Left colon (tissue), 2 donors: Measurements from ENCODE around the gene FIGNL1. TPM values are rescaled to one million over a fixed set of nuclear protein-coding genes. Genes with fewer than 3 reads are reported as not detected.
"Not testable (repeated sequence)": the region's sequence is repeated elsewhere in the genome, so short reads cannot be mapped to it uniquely, and the experiment has no call there.

Experiments
- ATAC-seq: fragments of 200-7000 bp; cut with Tn5 transposase; one replicate; pipeline ENCODE4 v1.9.1; 2020; ENCODE audit warnings: mild to moderate bottlenecking, moderate library complexity
- DNase-seq, 2 donors: peaks; one replicate each; pipeline ENCODE4 v3.0.0-alpha.2; 2020
- intact Hi-C, 2 donors: fragments of 100-400 bp; cut with DNase I in 1 of 2; cut with micrococcal nuclease in 1 of 2; formaldehyde crosslinking; loops; one replicate each; pipeline versions ENCODE4 v1.11.2 to v1.14.0; 2022; cut with DNase I, micrococcal nuclease
- total RNA-seq, 2 donors: library from RNA; stranded (reverse); fragmentation: NEBNext Ultra II Directional; extraction: Animal tissue kit (Norgen Biotek cat#: 25700); gene quantifications; one replicate each; pipeline ENCODE4 v1.2.1, GENCODE V29; 2021
- donor health status: DM: no; HTN: no; CAD: no.
- donor health status: DM: yes; HTN: yes; CAD: no.

The FIGNL1 gene
- total RNA-seq, 2 donors from 2014 or later = 4.4 to 6.5 TPM

DNA sequence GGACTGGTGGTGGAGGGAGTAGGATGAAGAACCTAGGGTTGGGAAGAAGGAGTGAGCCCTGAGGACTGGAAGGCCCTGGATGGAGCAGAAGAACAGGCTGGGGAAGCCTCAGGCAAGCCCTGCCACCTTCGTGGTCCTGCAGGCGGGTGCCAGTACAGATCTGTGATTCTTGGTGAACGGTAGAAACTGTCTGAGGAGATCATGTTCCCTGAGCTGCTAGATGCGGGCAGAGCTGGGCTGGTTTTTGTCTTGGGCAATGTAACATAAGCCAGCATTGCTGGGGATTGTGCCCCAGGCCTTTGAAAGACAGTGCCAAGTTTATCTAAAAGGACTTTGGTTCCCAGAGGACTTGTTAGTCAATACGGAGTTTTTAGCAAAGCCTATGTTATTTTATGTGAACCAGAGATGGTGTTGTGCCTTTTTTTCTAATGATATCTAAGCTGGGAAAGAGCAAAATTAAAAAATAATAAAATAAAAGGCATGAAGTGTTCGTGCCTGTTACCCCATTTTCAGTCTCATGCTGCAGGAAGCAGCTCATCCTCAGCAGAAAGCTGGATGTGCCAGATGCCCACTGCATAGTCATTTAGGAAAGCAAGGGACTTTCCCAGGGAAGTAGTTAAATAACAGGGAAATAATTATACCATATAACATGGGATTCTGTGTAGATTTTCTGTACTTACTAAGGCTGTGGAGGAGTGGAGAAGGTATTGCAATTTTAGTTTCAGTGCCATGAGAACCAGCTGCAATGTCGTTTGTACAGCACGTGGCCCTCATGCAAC lies 24.4 kb upstream of the FIGNL1 start:
- intact Hi-C loops = loop anchor here in 1 of 2 donors (10.0 kb wide), 1 partner anchor 590 kb away; no protein-coding TSS in a partner anchor
- ATAC-seq (no peak), DNase-seq (no peak)

GRCh38 chr7:50473531-50473930 lies 23.4 kb upstream of the FIGNL1 start:
- DNase-seq = no peak
- intact Hi-C loops = loop anchor here in 1 of 2 donors (10.0 kb wide), 1 partner anchor 591 kb away; no protein-coding TSS in a partner anchor
- no peak for ATAC-seq

GRCh38 chr7:50472427-50472826 lies 22.3 kb upstream of the FIGNL1 start:
- no peak for ATAC-seq
- no peak for DNase-seq
- intact Hi-C loops = loop anchor here in 1 of 2 donors (10.0 kb wide), 1 partner anchor 592 kb away; no protein-coding TSS in a partner anchor

- ATAC-seq = no peak
- no peak for DNase-seq
- intact Hi-C loops = loop anchor here in 1 of 2 donors (10.0 kb wide), 1 partner anchor 593 kb away; no protein-coding TSS in a partner anchor
Observed at GRCh38 chr7:50471970-50472369, 21.8 kb upstream of the FIGNL1 start.

GRCh38 chr7:50470250-50471163 lies 20.4 kb upstream of the FIGNL1 start:
- ATAC-seq (no peak), DNase-seq (no peak)
- intact Hi-C loops = loop anchor here in 1 of 2 donors (10.0 kb wide), 1 partner anchor 594 kb away; no protein-coding TSS in a partner anchor

GRCh38 chr7:50469181-50469580 lies 19.0 kb upstream of the FIGNL1 start:
- intact Hi-C loops = loop anchor here in 1 of 2 donors (2.0 to 10.0 kb wide), 2 partner anchors 210 to 686 kb away; no protein-coding TSS in a partner anchor
- ATAC-seq (no peak), DNase-seq (no peak)

DNA sequence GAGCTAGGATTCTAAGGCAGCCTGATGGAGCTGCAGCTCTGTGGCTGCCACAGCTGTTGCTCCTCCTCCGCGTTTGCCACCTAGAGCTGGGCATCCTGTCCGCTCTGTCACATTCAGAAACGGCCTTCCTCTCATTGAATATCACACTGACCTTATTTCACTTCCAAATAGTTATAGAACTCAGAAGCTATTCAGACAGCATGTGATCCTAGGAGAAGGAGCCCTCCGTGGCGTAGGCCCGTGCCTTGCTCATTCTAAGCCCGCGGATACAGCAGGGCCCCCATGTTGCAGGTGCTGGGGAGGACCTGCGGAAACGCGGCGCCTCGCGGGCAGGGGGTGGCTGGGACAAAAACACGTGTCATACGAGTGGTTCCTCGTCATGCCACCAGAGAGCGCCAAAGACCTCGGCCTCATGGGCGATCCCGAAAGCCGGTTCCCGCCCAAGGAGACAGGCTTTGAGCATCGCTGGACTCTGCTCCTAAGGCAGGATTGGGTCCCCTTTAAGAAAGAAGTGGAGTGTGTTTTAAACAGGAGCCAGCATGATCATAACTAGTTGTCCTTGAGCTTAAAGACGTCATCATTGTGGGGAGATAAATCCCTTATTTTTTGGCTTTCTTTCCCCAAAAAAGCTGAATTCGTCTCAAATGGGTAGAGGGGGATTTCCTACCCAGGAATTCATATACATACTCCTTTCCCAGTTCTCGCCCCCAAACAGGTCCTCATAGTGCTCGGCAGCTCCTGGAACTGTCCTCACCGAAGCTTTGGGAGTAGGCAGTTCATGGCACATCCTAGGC lies 17.9 kb upstream of the FIGNL1 start:
- DNase-seq (peak; percentile 66 to 85), ATAC-seq (peak; percentile 97)
- intact Hi-C loops = loop anchor here in 1 of 2 donors (2.0 to 10.0 kb wide), 2 partner anchors 211 to 687 kb away; no protein-coding TSS in a partner anchor

DNA sequence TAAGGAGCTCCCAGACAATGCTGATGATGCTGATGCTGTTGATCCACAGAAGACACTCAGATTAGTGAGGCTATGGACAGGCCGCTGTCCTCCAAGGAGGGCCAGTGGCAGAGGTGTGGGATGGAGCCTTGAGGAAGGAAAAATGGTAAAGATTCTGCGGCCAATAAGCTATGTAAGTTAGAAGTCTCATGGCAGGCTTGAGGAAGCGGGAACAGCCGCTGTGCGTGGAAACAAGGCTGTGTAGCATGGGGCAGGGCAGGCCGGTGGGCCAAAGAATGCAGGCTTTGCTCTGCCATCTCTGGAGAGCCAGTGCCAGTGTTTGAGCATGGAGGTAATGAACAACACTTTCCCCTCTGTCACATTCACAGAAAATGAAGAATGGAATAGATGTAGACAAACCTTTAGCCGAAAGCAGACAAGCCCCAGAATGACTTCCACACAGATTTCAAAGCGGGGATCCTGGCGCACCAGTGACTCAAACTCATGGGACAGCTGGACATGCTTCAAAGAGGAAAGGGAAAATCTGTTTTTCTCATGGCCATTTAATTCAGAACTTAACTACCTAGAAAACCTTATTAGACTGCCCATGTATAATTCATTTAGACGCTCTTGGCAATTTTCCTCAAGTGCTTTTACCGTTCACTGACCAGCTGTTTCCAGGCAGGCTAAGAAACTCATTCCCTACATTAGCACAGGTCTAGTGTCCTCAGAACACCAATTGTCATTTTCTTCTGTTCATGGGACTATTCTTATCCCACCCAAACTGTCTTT lies 16.9 kb upstream of the FIGNL1 start:
- DNase-seq (no peak), ATAC-seq (no peak)
- intact Hi-C loops = loop anchor here in 1 of 2 donors (10.0 kb wide), 1 partner anchor 688 kb away; no protein-coding TSS in a partner anchor

DNA sequence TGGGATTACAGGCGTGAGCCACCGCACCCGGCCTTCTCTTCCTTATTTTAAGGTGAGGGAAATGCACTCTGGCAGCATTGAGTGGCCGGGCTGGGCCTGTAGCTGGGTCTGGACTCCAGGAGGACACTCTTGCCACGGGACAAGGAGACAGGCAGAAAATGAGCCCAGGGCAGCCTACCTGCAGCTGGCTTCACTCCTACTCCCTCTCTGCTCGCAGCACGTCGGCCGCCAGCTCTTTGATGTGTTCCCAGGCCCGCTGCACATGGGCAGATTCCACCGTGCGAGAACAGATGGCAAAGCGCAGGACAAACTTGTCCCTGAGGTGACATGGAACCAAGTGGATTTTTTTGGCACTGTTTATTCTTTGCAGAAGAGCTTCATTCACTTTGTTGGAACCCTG lies 12.9 kb upstream of the FIGNL1 start:
- no peak for ATAC-seq
- intact Hi-C loops = loop anchor here in 1 of 2 donors (10.0 kb wide), 1 partner anchor 692 kb away; no protein-coding TSS in a partner anchor
- DNase-seq = no peak

- no peak for ATAC-seq
- no peak for DNase-seq
- intact Hi-C loops = loop anchor here in 1 of 2 donors (10.0 kb wide), 1 partner anchor 692 kb away; no protein-coding TSS in a partner anchor
Observed at GRCh38 chr7:50462361-50462760, 12.2 kb upstream of the FIGNL1 start.

- intact Hi-C loops = loop anchor here in 1 of 2 donors (10.0 kb wide), 1 partner anchor 693 kb away; no protein-coding TSS in a partner anchor
- ATAC-seq = no peak
Observed at GRCh38 chr7:50461695-50462094, 11.5 kb upstream of the FIGNL1 start.

DNA sequence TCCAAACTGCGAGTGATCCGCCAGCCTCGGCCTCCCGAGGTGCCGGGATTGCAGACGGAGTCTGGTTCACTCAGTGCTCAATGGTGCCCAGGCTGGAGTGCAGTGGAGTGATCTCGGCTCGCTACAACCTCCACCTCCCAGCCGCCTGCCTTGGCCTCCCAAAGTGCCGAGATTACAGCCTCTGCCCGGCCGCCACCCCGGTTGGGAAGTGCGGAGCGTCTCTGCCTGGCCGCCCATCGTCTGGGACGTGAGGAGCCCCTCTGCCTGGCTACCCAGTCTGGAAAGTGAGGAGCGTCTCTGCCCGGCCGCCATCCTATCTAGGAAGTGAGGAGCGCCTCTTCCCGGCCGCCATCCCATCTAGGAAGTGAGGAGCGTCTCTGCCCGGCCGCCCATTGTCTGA lies 9.0 kb upstream of the FIGNL1 start:
- DNase-seq, intact Hi-C loops, ATAC-seq: not testable (repeated sequence)

More at GRCh38 chr7:50461695-50462094, 11.5 kb upstream of the FIGNL1 start:
- no peak for DNase-seq

DNA sequence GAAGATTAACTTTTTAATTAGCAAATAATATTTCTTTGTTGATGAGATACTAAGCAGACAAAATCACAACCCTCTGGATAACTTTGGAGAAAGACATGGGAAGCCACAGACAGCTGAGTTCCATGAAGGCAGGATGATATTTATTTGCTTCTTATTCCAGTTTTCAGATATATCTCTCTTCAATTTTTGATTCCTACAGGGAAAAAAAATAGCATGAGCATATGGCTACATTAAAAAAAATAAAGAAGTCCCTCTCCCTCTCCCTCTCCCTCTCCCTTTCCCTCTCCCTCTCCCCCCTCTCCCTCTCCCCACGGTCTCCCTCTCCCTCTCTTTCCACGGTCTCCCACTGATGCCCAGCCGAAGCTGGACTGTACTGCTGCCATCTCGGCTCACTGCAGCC lies 8.5 kb upstream of the FIGNL1 start:
- DNase-seq, intact Hi-C loops, ATAC-seq: not testable (repeated sequence)

DNA sequence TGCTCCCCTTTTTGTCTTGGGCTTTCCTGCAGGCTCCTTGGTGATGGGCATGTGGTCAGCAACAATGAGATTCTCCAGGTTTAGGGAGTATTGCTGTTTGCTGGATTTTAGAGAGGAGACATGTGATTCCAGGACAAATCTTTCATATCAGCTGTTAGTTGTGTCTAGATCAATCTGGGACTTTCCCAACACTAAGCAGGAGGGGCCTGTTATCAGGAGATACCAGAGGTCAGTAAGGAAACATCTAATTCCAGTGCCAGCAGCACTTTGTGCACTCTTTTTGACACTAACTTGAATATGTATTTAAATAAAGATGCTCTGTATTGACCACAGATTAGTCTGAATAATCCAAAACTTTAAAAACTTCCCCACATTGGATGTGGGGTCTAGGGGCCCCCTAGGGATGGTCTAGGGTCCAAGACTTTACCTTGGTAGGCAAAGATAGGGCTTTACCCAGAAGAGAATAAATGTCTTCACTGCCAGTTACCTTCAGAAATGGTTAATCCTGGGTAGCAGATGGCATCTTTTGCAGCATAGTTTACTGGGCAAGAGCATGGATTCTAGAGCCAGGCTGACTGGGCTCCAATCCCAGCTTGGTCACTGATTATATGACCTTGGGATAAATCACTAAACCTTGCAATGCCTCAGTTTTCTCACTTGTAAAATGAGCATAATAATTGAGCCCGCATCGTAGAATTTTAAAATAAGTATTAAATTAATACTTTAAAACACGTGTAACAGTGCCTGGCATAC lies 6.4 kb upstream of the FIGNL1 start:
- intact Hi-C loops = no loop called here
- no peak for DNase-seq

GRCh38 chr7:50455658-50456057 lies 5.5 kb upstream of the FIGNL1 start:
- ATAC-seq (no peak), DNase-seq (no peak)
- intact Hi-C loops = no loop called here

More for the DNA sequence above, 6.4 kb upstream of the FIGNL1 start:
- ATAC-seq = no peak

DNA sequence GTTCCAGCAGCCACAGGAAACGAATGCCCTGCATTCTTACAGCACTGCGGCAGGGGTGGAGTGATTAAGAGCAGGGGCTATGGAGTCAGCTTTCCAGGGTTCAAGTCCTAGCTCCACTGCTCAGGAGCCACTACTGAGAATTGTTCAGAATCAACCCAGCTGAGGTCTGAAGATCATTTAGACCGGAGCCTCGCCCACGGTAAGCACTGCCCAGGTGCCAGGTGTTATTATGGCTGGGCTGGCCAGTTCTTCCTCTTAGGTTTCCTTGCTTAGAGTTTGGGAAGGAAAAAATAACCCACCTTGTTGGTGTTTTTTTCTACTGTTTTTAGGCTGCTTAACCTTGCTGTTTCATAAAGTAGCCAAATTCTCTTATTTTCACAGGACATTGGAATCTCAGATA lies 4.8 kb upstream of the FIGNL1 start:
- intact Hi-C loops = no loop called here
- DNase-seq = no peak
- ATAC-seq = no peak

DNA sequence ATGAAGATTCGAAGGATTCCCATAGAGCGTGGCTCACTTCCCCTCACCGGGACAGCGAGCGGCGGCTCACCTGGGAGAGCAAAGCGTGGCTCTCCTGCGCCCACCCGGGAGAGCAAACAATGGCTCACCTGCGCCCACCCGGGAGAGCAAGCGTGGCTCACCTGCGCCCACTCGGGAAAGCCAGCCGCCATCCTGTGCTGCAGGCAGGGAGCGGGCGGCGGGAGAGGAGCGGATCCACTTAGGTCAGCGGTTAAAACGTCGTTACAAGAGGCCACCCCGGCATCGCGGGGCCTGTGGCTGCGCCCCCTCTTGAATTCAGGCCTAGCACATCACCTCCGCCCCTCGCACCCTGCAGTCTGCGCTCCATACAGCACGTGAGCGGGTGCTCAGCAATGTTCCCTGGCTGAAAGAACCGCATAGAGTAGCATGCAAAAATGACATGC lies 461 bp upstream of the FIGNL1 start:
- ATAC-seq (peak; percentile 15), DNase-seq (peak in 1 of 2 donors; percentile 45)
- intact Hi-C loops = no loop called here
